ENCODE measurements around the gene KCNH4.

The KCNH4 gene

GRCh38 chr17:42180411-42180921 lies 476 bp downstream of the KCNH4 start:
- no peak for TF ChIP-seq CTCF (conservative IDR thresholded peaks at IDR 0.05; ENCODE audit: low read depth, low read length)
- peaks cover 58% of the 10 kb centered on the region for H3K4me1 ChIP-seq (ENCODE audit: low read depth, poor library complexity, severe bottlenecking)
- peaks cover 7% of the 10 kb centered on the region for H3K27me3 ChIP-seq (ENCODE audit: insufficient read depth, low read depth)
- peak overlapping the region; percentile 45; the same call in 1 of the 2 replicates for H2AFZ ChIP-seq (ENCODE audit: low read depth)
- no peaks in the 10 kb centered on the region for H4K20me1 ChIP-seq (ENCODE audit: insufficient read depth)
- H3K27ac ChIP-seq: no peak overlapping the region
- no peaks in the 10 kb centered on the region for H3K79me2 ChIP-seq (ENCODE audit: insufficient read depth, low read depth)
- H3K36me3 ChIP-seq (ENCODE audit: insufficient read depth): no peaks in the 10 kb centered on the region
- H3K4me2 ChIP-seq: peak overlapping the region; percentile 79
- H3K4me3 ChIP-seq (IDR thresholded peaks at IDR 0.05; ENCODE audit: insufficient read depth, low read depth, low read length): no peak overlapping the region
- H3K9ac ChIP-seq: no peak overlapping the region

GRCh38 chr17:42179911-42180410 lies 981 bp downstream of the KCNH4 start:
- Histone ChIP-seq H4K20me1 (ENCODE audit: insufficient read depth) (no peaks in the 10 kb centered on the region), H3K27me3 (ENCODE audit: insufficient read depth, low read depth) (peaks cover 7% of the 10 kb centered on the region), H3K4me3 (IDR thresholded peaks at IDR 0.05; ENCODE audit: insufficient read depth, low read depth, low read length) (no peak overlapping the region), H3K79me2 (ENCODE audit: insufficient read depth, low read depth) (no peaks in the 10 kb centered on the region), H3K4me2 (no peak overlapping the region), H3K27ac (no peak overlapping the region), H3K36me3 (ENCODE audit: insufficient read depth) (no peaks in the 10 kb centered on the region), H2AFZ (ENCODE audit: low read depth) (no peak overlapping the region), H3K4me1 (ENCODE audit: low read depth, poor library complexity, severe bottlenecking) (peaks cover 53% of the 10 kb centered on the region), H3K9ac (no peak overlapping the region)
- no peak for TF ChIP-seq CTCF (conservative IDR thresholded peaks at IDR 0.05; ENCODE audit: low read depth, low read length)

- no peaks in the 10 kb centered on the region for H3K79me2 ChIP-seq (ENCODE audit: insufficient read depth, low read depth)
- H3K4me1 ChIP-seq (ENCODE audit: low read depth, poor library complexity, severe bottlenecking): peaks cover 47% of the 10 kb centered on the region
- H4K20me1 ChIP-seq (ENCODE audit: insufficient read depth): no peaks in the 10 kb centered on the region
- H3K9ac ChIP-seq: no peak overlapping the region
- H3K4me2 ChIP-seq: no peak overlapping the region
- peaks cover 7% of the 10 kb centered on the region for H3K27me3 ChIP-seq (ENCODE audit: insufficient read depth, low read depth)
- no peak overlapping the region for H2AFZ ChIP-seq (ENCODE audit: low read depth)
- H3K4me3 ChIP-seq (IDR thresholded peaks at IDR 0.05; ENCODE audit: insufficient read depth, low read depth, low read length): no peak overlapping the region
- no peaks in the 10 kb centered on the region for H3K36me3 ChIP-seq (ENCODE audit: insufficient read depth)
- TF ChIP-seq CTCF (conservative IDR thresholded peaks at IDR 0.05; ENCODE audit: low read depth, low read length): no peak
- H3K27ac ChIP-seq: no peak overlapping the region
Measured at GRCh38 chr17:42179335-42179734, 1.6 kb downstream of the KCNH4 start.

GRCh38 chr17:42178817-42179216 lies 2.1 kb downstream of the KCNH4 start:
- Histone ChIP-seq H3K27me3 (ENCODE audit: insufficient read depth, low read depth) (peaks cover 7% of the 10 kb centered on the region), H3K36me3 (ENCODE audit: insufficient read depth) (no peaks in the 10 kb centered on the region), H3K27ac (no peak overlapping the region), H3K9ac (no peak overlapping the region), H3K79me2 (ENCODE audit: insufficient read depth, low read depth) (no peaks in the 10 kb centered on the region), H3K4me3 (IDR thresholded peaks at IDR 0.05; ENCODE audit: insufficient read depth, low read depth, low read length) (no peak overlapping the region), H2AFZ (ENCODE audit: low read depth) (no peak overlapping the region), H3K4me2 (no peak overlapping the region; the same call in 1 of the 2 replicates), H3K4me1 (ENCODE audit: low read depth, poor library complexity, severe bottlenecking) (peaks cover 46% of the 10 kb centered on the region), H4K20me1 (ENCODE audit: insufficient read depth) (no peaks in the 10 kb centered on the region)
- no peak for TF ChIP-seq CTCF (conservative IDR thresholded peaks at IDR 0.05; ENCODE audit: low read depth, low read length)

All from KMS-11 (cell line).